ENCODE measurements around the gene IFT80. TPM values are rescaled to one million over a fixed set of nuclear protein-coding genes. Genes with fewer than 3 reads are reported as not detected.

The IFT80 gene
- total RNA-seq, 1 experiment from 2014 or later = 26.3 TPM

DNA sequence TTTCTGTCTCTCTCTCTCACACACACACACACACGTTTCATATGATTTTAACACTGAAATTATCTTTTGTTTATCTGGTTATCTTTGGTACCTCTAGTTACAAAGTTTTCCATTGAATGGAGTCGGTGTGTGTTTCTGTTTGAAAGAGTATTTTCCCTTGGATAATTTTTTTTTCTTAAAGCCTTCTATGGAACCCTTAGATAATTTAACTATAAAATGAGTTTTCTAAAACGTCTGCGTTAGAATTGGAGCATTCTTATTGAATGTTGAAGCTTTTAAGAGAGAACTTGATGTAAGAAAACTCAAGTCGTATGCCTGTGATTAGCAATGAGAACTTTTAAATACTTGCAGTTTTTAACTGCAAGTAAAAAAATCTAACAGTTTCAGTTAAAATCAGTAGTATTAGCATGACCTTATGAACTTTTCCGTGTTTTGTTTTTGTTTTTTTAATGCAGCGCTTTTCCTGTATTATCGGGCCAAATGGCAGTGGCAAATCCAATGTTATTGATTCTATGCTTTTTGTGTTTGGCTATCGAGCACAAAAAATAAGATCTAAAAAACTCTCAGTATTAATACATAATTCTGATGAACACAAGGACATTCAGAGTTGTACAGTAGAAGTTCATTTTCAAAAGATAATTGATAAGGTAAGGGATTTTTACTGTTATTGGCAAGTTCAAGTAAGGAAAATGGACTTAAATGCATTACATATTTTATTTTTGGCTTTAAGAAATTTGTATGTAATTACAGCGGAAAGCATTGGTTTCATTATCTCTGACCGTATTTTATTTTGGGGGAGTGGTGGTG lies 3.4 kb upstream of the IFT80 start (continued):
- TF ChIP-seq SRF (IDR thresholded peaks at IDR 0.05; ENCODE audit: low read depth) = no peak

DNA sequence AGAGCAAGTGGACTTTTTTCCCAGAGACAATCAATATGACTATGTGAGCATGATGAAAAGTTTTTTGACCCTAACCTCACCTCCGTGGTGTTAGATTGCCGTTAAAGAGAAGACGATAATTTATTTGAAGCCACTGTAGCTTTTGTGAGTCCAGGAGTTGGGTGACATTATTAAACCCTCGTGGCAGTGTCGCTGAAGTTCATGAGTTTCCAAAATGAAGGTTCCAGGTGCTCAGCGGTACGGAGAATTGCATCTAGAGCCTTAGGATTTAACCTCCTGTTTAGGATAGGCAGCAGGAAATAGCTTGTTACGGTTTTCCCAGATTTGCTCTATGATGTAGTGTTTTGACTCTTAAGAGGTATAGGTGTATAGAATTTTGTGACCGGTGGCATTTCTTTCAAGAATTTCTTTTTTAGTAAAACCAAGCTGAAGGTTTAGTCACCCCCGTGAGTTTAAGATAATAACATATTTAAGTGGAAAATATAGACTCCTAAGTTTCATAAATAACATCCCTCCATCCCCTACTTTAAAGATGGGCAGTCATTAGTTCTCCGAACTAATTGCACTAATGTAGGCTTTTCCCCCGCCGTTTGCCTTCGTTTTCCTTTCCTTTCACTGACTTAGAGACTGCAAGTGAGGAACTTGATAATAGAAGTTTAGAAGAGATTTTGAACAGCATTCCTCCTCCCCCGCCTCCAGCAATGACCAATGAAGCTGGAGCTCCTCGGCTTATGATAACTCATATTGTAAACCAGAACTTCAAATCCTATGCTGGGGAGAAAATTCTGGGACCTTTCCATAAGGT lies 2.5 kb upstream of the IFT80 start:
- peak overlapping the region; percentile 94 for H3K9ac ChIP-seq (ENCODE audit: low read length)
- TF ChIP-seq POLR2AphosphoS5 (IDR thresholded peaks at IDR 0.05; ENCODE audit: low read depth, low read length) (peak; percentile 30; the same call in 1 of the 2 replicates), CBX3 (IDR thresholded peaks at IDR 0.05; ENCODE audit: low read depth) (no peak)
- H2AFZ ChIP-seq (ENCODE audit: low read depth, low read length, poor library complexity, severe bottlenecking) = no peak overlapping the region
- peaks cover 17 to 23% of the 10 kb centered on the region in 2 experiments for H3K4me1 ChIP-seq (ENCODE audit: control insufficient read depth in 1 of 2, insufficient read depth in 2 of 2, low read length in 2 of 2)
- no peaks in the 10 kb centered on the region for H3K9me3 ChIP-seq (ENCODE audit: control insufficient read depth in 1 of 2, insufficient read depth in 1 of 2, low read depth in 1 of 2, low read length in 2 of 2)
- ATAC-seq = no peak
- no peaks in the 10 kb centered on the region for H3K9me2 ChIP-seq (ENCODE audit: insufficient read depth)
- peak overlapping the region; percentile 95 for H3K27ac ChIP-seq (ENCODE audit: low read depth, low read length)
- peaks cover 16% of the 10 kb centered on the region; the same call in 1 of the 2 replicates for H4K20me1 ChIP-seq (ENCODE audit: insufficient read depth)
- no TSS peak for BruUV-seq (replicated peaks)
- ChIA-PET CTCF (interaction anchor here (0.7 kb wide), 1 partner anchor 11 kb away, joined by 3 read pairs; no protein-coding TSS in a partner anchor), RAD21 (ENCODE audit: low non-redundant PET in 1 of 2, low total read pairs in 2 of 2, uncharacterized antibody in 2 of 2, unreplicated experiment in 2 of 2) (no interaction called here), POLR2A (no interaction called here)
- H3K4me2 ChIP-seq (ENCODE audit: low read length) = peak overlapping the region; percentile 91
- peak overlapping the region; percentile 90 to 93 for H3K4me3 ChIP-seq (replicated peaks in 1 of 2; ENCODE audit: low read depth in 1 of 2, low read length in 2 of 2)
- H3K36me3 ChIP-seq (ENCODE audit: control insufficient read depth in 1 of 2, insufficient read depth in 2 of 2, low read length in 2 of 2) = peaks cover 19 to 50% of the 10 kb centered on the region in 2 experiments
- H3K27me3 ChIP-seq (ENCODE audit: insufficient read depth, low read length) = no peaks in the 10 kb centered on the region
- peaks cover 95% of the 10 kb centered on the region for H3K79me2 ChIP-seq (ENCODE audit: insufficient read depth, low read length)
- intact Hi-C loops (cut with micrococcal nuclease) = no loop called here
- DNase-seq (ENCODE audit: low read depth, low spot score) = no peak

DNA sequence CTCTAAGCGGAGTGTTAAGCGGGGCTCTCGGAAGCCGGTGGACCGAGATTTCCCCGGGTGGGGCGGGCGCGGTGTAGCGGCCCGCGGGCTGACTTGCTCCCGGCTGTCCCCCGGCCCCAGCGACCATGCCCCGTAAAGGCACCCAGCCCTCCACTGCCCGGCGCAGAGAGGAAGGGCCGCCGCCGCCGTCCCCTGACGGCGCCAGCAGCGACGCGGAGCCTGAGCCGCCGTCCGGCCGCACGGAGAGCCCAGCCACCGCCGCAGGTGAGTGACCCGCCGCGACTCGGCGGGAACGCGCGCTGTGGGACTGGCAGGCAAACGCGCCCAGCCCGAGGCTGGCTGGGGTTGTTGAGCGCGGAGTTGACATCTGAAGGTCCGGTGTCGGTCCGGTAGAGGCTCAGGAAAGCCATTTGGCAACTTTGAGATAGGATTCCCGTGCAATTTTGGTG lies 1.7 kb upstream of the IFT80 start:
- CTCF ChIA-PET = no interaction called here
- peaks cover 17 to 26% of the 10 kb centered on the region in 2 experiments for H3K4me1 ChIP-seq (ENCODE audit: control insufficient read depth in 1 of 2, insufficient read depth in 2 of 2, low read length in 2 of 2)
- no peaks in the 10 kb centered on the region for H3K27me3 ChIP-seq (ENCODE audit: insufficient read depth, low read length)
- H3K4me2 ChIP-seq (ENCODE audit: low read length) = peak overlapping the region; percentile 91
- peaks cover 16% of the 10 kb centered on the region; the same call in 1 of the 2 replicates for H4K20me1 ChIP-seq (ENCODE audit: insufficient read depth)
- RAD21 ChIA-PET (ENCODE audit: low non-redundant PET in 1 of 2, low total read pairs in 2 of 2, uncharacterized antibody in 2 of 2, unreplicated experiment in 2 of 2) = no interaction called here
- ATAC-seq (no peak), DNase-seq (ENCODE audit: low read depth, low spot score) (no peak)
- H2AFZ ChIP-seq (ENCODE audit: low read depth, low read length, poor library complexity, severe bottlenecking) = no peak overlapping the region
- H3K36me3 ChIP-seq (ENCODE audit: control insufficient read depth in 1 of 2, insufficient read depth in 2 of 2, low read length in 2 of 2) = peaks cover 15 to 43% of the 10 kb centered on the region in 2 experiments; a peak in 3 of 4 replicates
- H3K79me2 ChIP-seq (ENCODE audit: insufficient read depth, low read length) = peaks cover 90% of the 10 kb centered on the region
- TF ChIP-seq, protein P1, sequence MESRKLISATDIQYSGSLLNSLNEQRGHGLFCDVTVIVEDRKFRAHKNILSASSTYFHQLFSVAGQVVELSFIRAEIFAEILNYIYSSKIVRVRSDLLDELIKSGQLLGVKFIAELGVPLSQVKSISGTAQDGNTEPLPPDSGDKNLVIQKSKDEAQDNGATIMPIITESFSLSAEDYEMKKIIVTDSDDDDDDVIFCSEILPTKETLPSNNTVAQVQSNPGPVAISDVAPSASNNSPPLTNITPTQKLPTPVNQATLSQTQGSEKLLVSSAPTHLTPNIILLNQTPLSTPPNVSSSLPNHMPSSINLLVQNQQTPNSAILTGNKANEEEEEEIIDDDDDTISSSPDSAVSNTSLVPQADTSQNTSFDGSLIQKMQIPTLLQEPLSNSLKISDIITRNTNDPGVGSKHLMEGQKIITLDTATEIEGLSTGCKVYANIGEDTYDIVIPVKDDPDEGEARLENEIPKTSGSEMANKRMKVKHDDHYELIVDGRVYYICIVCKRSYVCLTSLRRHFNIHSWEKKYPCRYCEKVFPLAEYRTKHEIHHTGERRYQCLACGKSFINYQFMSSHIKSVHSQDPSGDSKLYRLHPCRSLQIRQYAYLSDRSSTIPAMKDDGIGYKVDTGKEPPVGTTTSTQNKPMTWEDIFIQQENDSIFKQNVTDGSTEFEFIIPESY (IDR thresholded peaks at IDR 0.05; ENCODE audit: extremely low read depth, insufficient replicate concordance, low read length) = no peak
- no peak for TF ChIP-seq TCF7L2 (IDR thresholded peaks at IDR 0.05; ENCODE audit: borderline replicate concordance, extremely low read depth, insufficient read depth, insufficient read length)
- TF ChIP-seq RAD21 (IDR thresholded peaks at IDR 0.05; ENCODE audit: low read depth) = no peak
- no peak for TF ChIP-seq SP1 (IDR thresholded peaks at IDR 0.05; ENCODE audit: low read depth)
- no peak for TF ChIP-seq EZH2phosphoT487 (IDR thresholded peaks at IDR 0.05; ENCODE audit: borderline replicate concordance)
- no peak for TF ChIP-seq ZFX (IDR thresholded peaks at IDR 0.05)
- TF ChIP-seq, protein P2, sequence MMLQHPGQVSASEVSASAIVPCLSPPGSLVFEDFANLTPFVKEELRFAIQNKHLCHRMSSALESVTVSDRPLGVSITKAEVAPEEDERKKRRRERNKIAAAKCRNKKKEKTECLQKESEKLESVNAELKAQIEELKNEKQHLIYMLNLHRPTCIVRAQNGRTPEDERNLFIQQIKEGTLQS (IDR thresholded peaks at IDR 0.05) = no peak
- H3K9me3 ChIP-seq (ENCODE audit: control insufficient read depth in 1 of 2, insufficient read depth in 1 of 2, low read depth in 1 of 2, low read length in 2 of 2) = no peaks in the 10 kb centered on the region
- no peaks in the 10 kb centered on the region for H3K9me2 ChIP-seq (ENCODE audit: insufficient read depth)
- H3K27ac ChIP-seq (ENCODE audit: low read depth, low read length) = peak overlapping the region; percentile 95
- POLR2A ChIA-PET = no interaction called here
- intact Hi-C loops (cut with micrococcal nuclease) = no loop called here
- BruUV-seq (replicated peaks) = no TSS peak
- H3K9ac ChIP-seq (ENCODE audit: low read length) = peak overlapping the region; percentile 94
- H3K4me3 ChIP-seq (replicated peaks in 1 of 2; ENCODE audit: low read depth in 1 of 2, low read length in 2 of 2) = peak overlapping the region; percentile 90 to 93

All from HCT116 (cell line).